ENCODE data around the gene NEK7.

DNA sequence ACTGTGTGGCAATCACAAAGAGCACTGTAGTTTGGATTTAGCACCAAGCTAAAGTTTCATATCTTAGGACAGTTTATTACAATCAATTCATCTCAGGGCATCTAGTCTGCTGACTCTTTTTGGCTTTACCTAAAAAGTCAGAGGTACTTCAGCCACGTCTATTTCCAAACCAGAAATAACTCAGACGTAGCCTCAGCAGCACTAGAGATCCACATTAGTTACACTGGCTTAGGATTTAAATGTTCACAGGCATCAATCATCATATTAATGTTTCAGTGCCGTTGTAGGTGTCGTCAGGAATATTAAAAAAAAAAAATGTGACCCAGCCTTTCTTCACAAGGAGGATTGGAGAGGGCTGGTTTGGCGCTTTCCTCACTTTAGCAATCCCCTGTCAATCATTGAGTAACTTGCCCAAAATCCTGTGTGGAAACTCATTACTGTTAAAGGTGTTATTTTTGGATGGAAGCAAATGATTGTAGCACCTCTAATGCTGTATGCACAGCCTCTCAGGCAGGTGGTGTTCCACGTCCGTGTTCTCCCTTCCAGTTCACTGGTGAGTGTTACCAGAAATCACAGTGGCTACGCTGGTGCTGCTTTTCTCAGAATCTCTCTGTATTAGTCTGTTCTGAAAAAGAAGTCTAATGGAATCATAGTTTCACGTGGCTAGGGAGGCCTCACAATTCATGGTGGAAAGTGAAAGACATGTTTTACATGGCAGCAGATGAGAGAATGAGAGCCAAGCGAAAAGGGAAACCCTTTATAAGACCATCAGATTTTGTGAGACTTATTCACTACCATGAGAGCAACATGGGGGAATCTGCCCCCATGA lies 45.4 kb downstream of the NEK7 start:
- TF ChIP-seq, protein P1, sequence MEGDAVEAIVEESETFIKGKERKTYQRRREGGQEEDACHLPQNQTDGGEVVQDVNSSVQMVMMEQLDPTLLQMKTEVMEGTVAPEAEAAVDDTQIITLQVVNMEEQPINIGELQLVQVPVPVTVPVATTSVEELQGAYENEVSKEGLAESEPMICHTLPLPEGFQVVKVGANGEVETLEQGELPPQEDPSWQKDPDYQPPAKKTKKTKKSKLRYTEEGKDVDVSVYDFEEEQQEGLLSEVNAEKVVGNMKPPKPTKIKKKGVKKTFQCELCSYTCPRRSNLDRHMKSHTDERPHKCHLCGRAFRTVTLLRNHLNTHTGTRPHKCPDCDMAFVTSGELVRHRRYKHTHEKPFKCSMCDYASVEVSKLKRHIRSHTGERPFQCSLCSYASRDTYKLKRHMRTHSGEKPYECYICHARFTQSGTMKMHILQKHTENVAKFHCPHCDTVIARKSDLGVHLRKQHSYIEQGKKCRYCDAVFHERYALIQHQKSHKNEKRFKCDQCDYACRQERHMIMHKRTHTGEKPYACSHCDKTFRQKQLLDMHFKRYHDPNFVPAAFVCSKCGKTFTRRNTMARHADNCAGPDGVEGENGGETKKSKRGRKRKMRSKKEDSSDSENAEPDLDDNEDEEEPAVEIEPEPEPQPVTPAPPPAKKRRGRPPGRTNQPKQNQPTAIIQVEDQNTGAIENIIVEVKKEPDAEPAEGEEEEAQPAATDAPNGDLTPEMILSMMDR (IDR thresholded peaks at IDR 0.05) = no peak
- no peak for TF ChIP-seq POLR2A (IDR thresholded peaks at IDR 0.05)

Data from uterus (tissue), 2 donors.